Fibroblast of lung (primary cell): Measurements from ENCODE around the gene CRIP3. TPM values are rescaled to one million over a fixed set of nuclear protein-coding genes. Genes with fewer than 3 reads are reported as not detected.

ENCODE experiments used
- DNase-seq, 2 donors: peaks; one replicate each; pipeline versions ENCODE4 v3.0.0 to v3.0.0-alpha.2; 2010; ENCODE audit warnings: low read depth in 2 of 2
- H2AFZ ChIP-seq: 2 replicates; pipeline ENCODE4 v1.5.1; 2012; ENCODE audit warnings: low read length, control low read depth, inconsistent platforms
- H3K27ac ChIP-seq: 2 replicates; pipeline ENCODE4 v1.5.1; 2011; ENCODE audit warnings: low read length, control low read depth; ENCODE audit not compliant: insufficient read depth
- H3K27me3 ChIP-seq: 2 replicates; pipeline ENCODE4 v1.5.1; 2011; ENCODE audit warnings: mild to moderate bottlenecking, low read length; ENCODE audit not compliant: control insufficient read depth, insufficient read depth
- H3K36me3 ChIP-seq: 2 replicates; pipeline ENCODE4 v1.5.1; 2011; ENCODE audit warnings: low read length; ENCODE audit not compliant: control insufficient read depth, insufficient read depth
- H3K4me1 ChIP-seq: 2 replicates; pipeline ENCODE4 v1.5.1; 2011; ENCODE audit warnings: low read length; ENCODE audit not compliant: control insufficient read depth, insufficient read depth; ENCODE audit errors: extremely low read depth
- H3K4me2 ChIP-seq: 2 replicates; pipeline ENCODE4 v1.5.1; 2011; ENCODE audit warnings: low read length, control low read depth; ENCODE audit not compliant: insufficient read depth; ENCODE audit errors: extremely low read depth
- H3K4me3 ChIP-seq, 4 experiments: fragments of 200-600 bp in 1 of 4; sonication (generic) in 1 of 4; replicated peaks in 1 of 4; 2 replicates each; pipeline ENCODE4 v1.5.1; 2011 to 2016; ENCODE audit warnings: low read length in 4 of 4, low read depth in 3 of 4, mild to moderate bottlenecking in 3 of 4, control low read depth in 2 of 4, inconsistent platforms in 1 of 4, mixed read lengths in 1 of 4; ENCODE audit not compliant: insufficient read depth in 1 of 4; ENCODE audit errors: control extremely low read depth in 1 of 4
- H3K79me2 ChIP-seq: 2 replicates; pipeline ENCODE4 v1.5.1; 2012; ENCODE audit warnings: mild to moderate bottlenecking, low read length, inconsistent platforms; ENCODE audit not compliant: control insufficient read depth, insufficient read depth
- H3K9ac ChIP-seq: 2 replicates; pipeline ENCODE4 v1.5.1; 2011; ENCODE audit warnings: mild to moderate bottlenecking, low read length, control low read depth; ENCODE audit not compliant: insufficient read depth
- H3K9me3 ChIP-seq: 2 replicates; pipeline ENCODE4 v1.5.1; 2012; ENCODE audit warnings: low read depth, low read length; ENCODE audit not compliant: control insufficient read depth, insufficient read depth
- H4K20me1 ChIP-seq: 2 replicates; pipeline ENCODE4 v1.5.1; 2011; ENCODE audit warnings: low read length; ENCODE audit not compliant: control insufficient read depth, insufficient read depth; ENCODE audit errors: extremely low read depth
- CTCF ChIP-seq, 2 donors: IDR thresholded peaks in 1 of 2; conservative IDR thresholded peaks in 1 of 2; 1 replicate in 1 of 2; 2 replicates in 1 of 2; pipeline ENCODE4 v1.5.1; 2011 to 2012; ENCODE audit warnings: low read length in 2 of 2, control low read depth in 1 of 2, inconsistent platforms in 1 of 2, low read depth in 1 of 2, mild to moderate bottlenecking in 1 of 2
- EZH2 ChIP-seq: IDR thresholded peaks from 2 replicates; pipeline ENCODE4 v1.5.1; 2012; ENCODE audit warnings: low read length, control low read depth, mild to moderate bottlenecking; ENCODE audit errors: missing control alignments
- polyA plus RNA-seq, 2 donors: library from polyadenylated mRNA; depleted of rRNA in 1 of 2; stranded (reverse) in 1 of 2; unstranded in 1 of 2; fragments of >200 nt; gene quantifications; 2 replicates each; pipeline ENCODE4 v1.2.1, GENCODE V29; 2011 to 2012; ENCODE audit warnings: missing spikeins in 1 of 2
- total RNA-seq: library from RNA; depleted of rRNA; stranded (reverse); fragments of >200 nt; gene quantifications from 2 replicates; pipeline ENCODE4 v1.2.1, GENCODE V29; 2014

The CRIP3 gene
- total and polyA plus RNA-seq, 2 donors (not counting 1 experiment from before 2014, with no cell fraction given): not detected

- no peak for TF ChIP-seq EZH2
- Histone ChIP-seq H3K4me3 (no peak overlapping the region), H3K36me3 (peaks cover 7% of the 10 kb centered on the region), H3K27me3 (no peaks in the 10 kb centered on the region), H3K4me2 (no peak overlapping the region), H3K9ac (no peak overlapping the region), H4K20me1 (no peaks in the 10 kb centered on the region), H2AFZ (no peak overlapping the region), H3K9me3 (no peaks in the 10 kb centered on the region), H3K27ac (no peak overlapping the region), H3K4me1 (no peaks in the 10 kb centered on the region), H3K79me2 (no peaks in the 10 kb centered on the region)
- no peak for DNase-seq
These were observed 26.8 kb upstream of the CRIP3 start for GRCh38 chr6:43335469-43335868.

GRCh38 chr6:43334466-43335095 lies 26.0 kb upstream of the CRIP3 start:
- Histone ChIP-seq H2AFZ (no peak overlapping the region), H4K20me1 (no peaks in the 10 kb centered on the region), H3K4me2 (no peak overlapping the region), H3K4me1 (no peaks in the 10 kb centered on the region), H3K27ac (no peak overlapping the region), H3K9me3 (no peaks in the 10 kb centered on the region), H3K79me2 (no peaks in the 10 kb centered on the region), H3K4me3 (no peak overlapping the region), H3K9ac (no peak overlapping the region), H3K27me3 (no peaks in the 10 kb centered on the region), H3K36me3 (peaks cover 2% of the 10 kb centered on the region)
- no peak for TF ChIP-seq EZH2
- TF ChIP-seq CTCF (conservative IDR thresholded peaks at IDR 0.05 in 1 of 2, IDR thresholded peaks at IDR 0.05 in 1 of 2; ENCODE audit: low read depth in 1 of 2, low read length in 2 of 2): peak; percentile 60 to 65
- peak; percentile 62 to 70 for DNase-seq

- Histone ChIP-seq H3K27me3 (no peaks in the 10 kb centered on the region), H2AFZ (no peak overlapping the region), H3K4me2 (no peak overlapping the region), H3K4me3 (no peak overlapping the region), H3K36me3 (no peaks in the 10 kb centered on the region), H3K4me1 (no peaks in the 10 kb centered on the region), H3K79me2 (no peaks in the 10 kb centered on the region), H4K20me1 (no peaks in the 10 kb centered on the region), H3K9ac (no peak overlapping the region), H3K9me3 (no peaks in the 10 kb centered on the region), H3K27ac (no peak overlapping the region)
- DNase-seq: no peak
- no peak for TF ChIP-seq EZH2
- TF ChIP-seq CTCF (conservative IDR thresholded peaks at IDR 0.05 in 1 of 2, IDR thresholded peaks at IDR 0.05 in 1 of 2; ENCODE audit: low read depth in 1 of 2, low read length in 2 of 2): no peak
These were observed 23.3 kb upstream of the CRIP3 start for GRCh38 chr6:43331891-43332290.
